ENCODE data around the gene UNCX. TPM values are rescaled to one million over a fixed set of nuclear protein-coding genes. Genes with fewer than 3 reads are reported as not detected.
"Not testable (repeated sequence)": the region's sequence is repeated elsewhere in the genome, so short reads cannot be mapped to it uniquely, and the experiment has no call there.

Gene UNCX
- total RNA-seq, 1 donor from 2014 or later: not detected

GRCh38 chr7:1275451-1276381 lies 43.0 kb downstream of the UNCX start:
- Mint-ChIP-seq H3K4me3 (ENCODE audit: low read depth) (no peak overlapping the region), H3K4me1 (ENCODE audit: low read depth) (no peaks in the 10 kb centered on the region), H3K9me3 (no peaks in the 10 kb centered on the region), H3K27ac (no peak overlapping the region), H3K27me3 (ENCODE audit: low read depth) (no peaks in the 10 kb centered on the region), H3K36me3 (ENCODE audit: low read depth) (no peaks in the 10 kb centered on the region)
- intact Hi-C loops (cut with micrococcal nuclease): no loop called here
- DNase-seq (ENCODE audit: low spot score): no peak

GRCh38 chr7:1276626-1277175 lies 44.0 kb downstream of the UNCX start:
- Mint-ChIP-seq H3K4me3 (ENCODE audit: low read depth) (no peak overlapping the region), H3K27me3 (ENCODE audit: low read depth) (no peaks in the 10 kb centered on the region), H3K9me3 (no peaks in the 10 kb centered on the region), H3K36me3 (ENCODE audit: low read depth) (no peaks in the 10 kb centered on the region), H3K4me1 (ENCODE audit: low read depth) (no peaks in the 10 kb centered on the region), H3K27ac (no peak overlapping the region)
- DNase-seq (ENCODE audit: low spot score): no peak
- intact Hi-C loops (cut with micrococcal nuclease): no loop called here

GRCh38 chr7:1278543-1278942 lies 45.9 kb downstream of the UNCX start:
- no peaks in the 10 kb centered on the region for H3K9me3 Mint-ChIP-seq
- no peaks in the 10 kb centered on the region for H3K36me3 Mint-ChIP-seq (ENCODE audit: low read depth)
- intact Hi-C loops (cut with micrococcal nuclease): no loop called here
- no peaks in the 10 kb centered on the region for H3K4me1 Mint-ChIP-seq (ENCODE audit: low read depth)
- H3K27ac Mint-ChIP-seq: no peak overlapping the region
- no peaks in the 10 kb centered on the region for H3K27me3 Mint-ChIP-seq (ENCODE audit: low read depth)
- no peak overlapping the region for H3K4me3 Mint-ChIP-seq (ENCODE audit: low read depth)
- DNase-seq (ENCODE audit: low spot score): no peak

- no peak overlapping the region for H3K4me3 Mint-ChIP-seq (ENCODE audit: low read depth)
- no peaks in the 10 kb centered on the region for H3K27me3 Mint-ChIP-seq (ENCODE audit: low read depth)
- no peak overlapping the region for H3K27ac Mint-ChIP-seq
- intact Hi-C loops (cut with micrococcal nuclease): no loop called here
- DNase-seq (ENCODE audit: low spot score): no peak
- no peaks in the 10 kb centered on the region for H3K4me1 Mint-ChIP-seq (ENCODE audit: low read depth)
- H3K36me3 Mint-ChIP-seq (ENCODE audit: low read depth): no peaks in the 10 kb centered on the region
- no peaks in the 10 kb centered on the region for H3K9me3 Mint-ChIP-seq
These were observed 46.4 kb downstream of the UNCX start for GRCh38 chr7:1279041-1279440.

- H3K4me1 Mint-ChIP-seq (ENCODE audit: low read depth); intact Hi-C loops (cut with micrococcal nuclease); H3K27ac Mint-ChIP-seq; H3K27me3 Mint-ChIP-seq (ENCODE audit: low read depth); DNase-seq (ENCODE audit: low spot score); H3K4me3 Mint-ChIP-seq (ENCODE audit: low read depth); H3K36me3 Mint-ChIP-seq (ENCODE audit: low read depth); H3K9me3 Mint-ChIP-seq: not testable (repeated sequence)
These were observed 47.2 kb downstream of the UNCX start for GRCh38 chr7:1279895-1280294.

- H3K27me3 Mint-ChIP-seq (ENCODE audit: low read depth): no peaks in the 10 kb centered on the region
- DNase-seq (ENCODE audit: low spot score): no peak
- intact Hi-C loops (cut with micrococcal nuclease): no loop called here
- H3K36me3 Mint-ChIP-seq (ENCODE audit: low read depth): no peaks in the 10 kb centered on the region
- no peak overlapping the region for H3K4me3 Mint-ChIP-seq (ENCODE audit: low read depth)
- no peaks in the 10 kb centered on the region for H3K4me1 Mint-ChIP-seq (ENCODE audit: low read depth)
- H3K27ac Mint-ChIP-seq: no peak overlapping the region
- H3K9me3 Mint-ChIP-seq: no peaks in the 10 kb centered on the region
These were observed 48.4 kb downstream of the UNCX start for GRCh38 chr7:1281068-1281467.

- Mint-ChIP-seq H3K27ac (no peak overlapping the region), H3K4me1 (ENCODE audit: low read depth) (no peaks in the 10 kb centered on the region), H3K9me3 (no peaks in the 10 kb centered on the region), H3K4me3 (ENCODE audit: low read depth) (no peak overlapping the region), H3K27me3 (ENCODE audit: low read depth) (no peaks in the 10 kb centered on the region), H3K36me3 (ENCODE audit: low read depth) (no peaks in the 10 kb centered on the region)
- no peak for DNase-seq (ENCODE audit: low spot score)
- intact Hi-C loops (cut with micrococcal nuclease): no loop called here
These were observed 50.0 kb downstream of the UNCX start for GRCh38 chr7:1282679-1283078.

GRCh38 chr7:1283337-1283736 lies 50.7 kb downstream of the UNCX start:
- intact Hi-C loops (cut with micrococcal nuclease): no loop called here
- no peak for DNase-seq (ENCODE audit: low spot score)
- Mint-ChIP-seq H3K27me3 (ENCODE audit: low read depth) (no peaks in the 10 kb centered on the region), H3K4me1 (ENCODE audit: low read depth) (no peaks in the 10 kb centered on the region), H3K4me3 (ENCODE audit: low read depth) (no peak overlapping the region), H3K36me3 (ENCODE audit: low read depth) (no peaks in the 10 kb centered on the region), H3K9me3 (no peaks in the 10 kb centered on the region), H3K27ac (no peak overlapping the region)

GRCh38 chr7:1283941-1284742 lies 51.5 kb downstream of the UNCX start:
- Mint-ChIP-seq H3K4me1 (ENCODE audit: low read depth) (no peaks in the 10 kb centered on the region), H3K27me3 (ENCODE audit: low read depth) (no peaks in the 10 kb centered on the region), H3K36me3 (ENCODE audit: low read depth) (no peaks in the 10 kb centered on the region), H3K4me3 (ENCODE audit: low read depth) (no peak overlapping the region), H3K9me3 (no peaks in the 10 kb centered on the region), H3K27ac (no peak overlapping the region)
- no peak for DNase-seq (ENCODE audit: low spot score)
- intact Hi-C loops (cut with micrococcal nuclease): no loop called here

- Mint-ChIP-seq H3K9me3 (no peaks in the 10 kb centered on the region), H3K4me1 (ENCODE audit: low read depth) (no peaks in the 10 kb centered on the region), H3K4me3 (ENCODE audit: low read depth) (no peak overlapping the region), H3K27me3 (ENCODE audit: low read depth) (peaks cover 5% of the 10 kb centered on the region), H3K36me3 (ENCODE audit: low read depth) (no peaks in the 10 kb centered on the region), H3K27ac (no peak overlapping the region)
- intact Hi-C loops (cut with micrococcal nuclease): no loop called here
- DNase-seq (ENCODE audit: low spot score): no peak
These were observed 52.2 kb downstream of the UNCX start for GRCh38 chr7:1284743-1285458.

- H3K9me3 Mint-ChIP-seq: no peaks in the 10 kb centered on the region
- peaks cover 2% of the 10 kb centered on the region for H3K4me1 Mint-ChIP-seq (ENCODE audit: low read depth)
- peaks cover 13% of the 10 kb centered on the region for H3K27me3 Mint-ChIP-seq (ENCODE audit: low read depth)
- DNase-seq (ENCODE audit: low spot score): no peak
- intact Hi-C loops (cut with micrococcal nuclease): no loop called here
- H3K36me3 Mint-ChIP-seq (ENCODE audit: low read depth): no peaks in the 10 kb centered on the region
- no peak overlapping the region for H3K27ac Mint-ChIP-seq
- H3K4me3 Mint-ChIP-seq (ENCODE audit: low read depth): no peak overlapping the region
These were observed 53.1 kb downstream of the UNCX start for GRCh38 chr7:1285556-1286301.
